Thyroid gland (tissue), 4 donors: ENCODE measurements around the gene FKBP10.

Source experiments
- CTCF ChIP-seq, 6 experiments: fragments of 200-600 bp in 3 of 6; fragments of 450-650 bp in 3 of 6; sonication (generic) in 3 of 6; IDR thresholded peaks; one replicate each; pipeline ENCODE4 v1.5.1; 2016 to 2019; ENCODE audit warnings: antibody characterized with exemption in 6 of 6, mild to moderate bottlenecking in 2 of 6, inconsistent platforms in 1 of 6, moderate library complexity in 1 of 6
- POLR2A ChIP-seq, 2 donors: fragments of 450-650 bp; IDR thresholded peaks; one replicate each; pipeline ENCODE4 v1.6.1; 2017; ENCODE audit warnings: antibody characterized with exemption in 2 of 2, mild to moderate bottlenecking in 2 of 2, moderate library complexity in 1 of 2

DNA sequence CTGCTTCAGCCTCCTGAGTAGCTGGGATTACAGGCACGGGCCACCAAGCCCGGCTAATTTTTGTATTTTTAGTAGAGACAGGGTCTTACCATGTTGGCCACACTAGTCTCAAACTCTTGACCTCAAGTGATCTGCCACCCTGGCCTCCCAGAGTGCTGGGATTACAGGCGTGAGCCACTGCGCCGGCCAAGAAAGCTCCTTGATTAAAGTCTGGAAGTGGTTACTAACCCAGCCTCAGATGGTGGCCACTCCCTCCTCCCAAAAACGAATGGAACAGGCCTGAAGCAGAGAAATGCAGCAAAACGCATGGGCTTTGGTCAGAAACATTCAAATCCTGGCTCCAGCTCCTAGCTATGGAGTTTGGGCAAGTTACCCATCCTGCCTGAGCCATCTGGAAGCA is 11.3 kb downstream of the FKBP10 start:
- TF ChIP-seq POLR2A (IDR thresholded peaks at IDR 0.05): no peak
- no peak for TF ChIP-seq CTCF (IDR thresholded peaks at IDR 0.05)
